HG02571 (cell line): ENCODE measurements around the gene PRDM11.

ENCODE experiments used
- ATAC-seq: cut with Tn5 transposase; IDR thresholded peaks from one replicate; pipeline ENCODE4 v1.9.1; 2021; ENCODE audit warnings: mild to moderate bottlenecking, moderate library complexity; ENCODE audit not compliant: unreplicated experiment

The PRDM11 gene

DNA sequence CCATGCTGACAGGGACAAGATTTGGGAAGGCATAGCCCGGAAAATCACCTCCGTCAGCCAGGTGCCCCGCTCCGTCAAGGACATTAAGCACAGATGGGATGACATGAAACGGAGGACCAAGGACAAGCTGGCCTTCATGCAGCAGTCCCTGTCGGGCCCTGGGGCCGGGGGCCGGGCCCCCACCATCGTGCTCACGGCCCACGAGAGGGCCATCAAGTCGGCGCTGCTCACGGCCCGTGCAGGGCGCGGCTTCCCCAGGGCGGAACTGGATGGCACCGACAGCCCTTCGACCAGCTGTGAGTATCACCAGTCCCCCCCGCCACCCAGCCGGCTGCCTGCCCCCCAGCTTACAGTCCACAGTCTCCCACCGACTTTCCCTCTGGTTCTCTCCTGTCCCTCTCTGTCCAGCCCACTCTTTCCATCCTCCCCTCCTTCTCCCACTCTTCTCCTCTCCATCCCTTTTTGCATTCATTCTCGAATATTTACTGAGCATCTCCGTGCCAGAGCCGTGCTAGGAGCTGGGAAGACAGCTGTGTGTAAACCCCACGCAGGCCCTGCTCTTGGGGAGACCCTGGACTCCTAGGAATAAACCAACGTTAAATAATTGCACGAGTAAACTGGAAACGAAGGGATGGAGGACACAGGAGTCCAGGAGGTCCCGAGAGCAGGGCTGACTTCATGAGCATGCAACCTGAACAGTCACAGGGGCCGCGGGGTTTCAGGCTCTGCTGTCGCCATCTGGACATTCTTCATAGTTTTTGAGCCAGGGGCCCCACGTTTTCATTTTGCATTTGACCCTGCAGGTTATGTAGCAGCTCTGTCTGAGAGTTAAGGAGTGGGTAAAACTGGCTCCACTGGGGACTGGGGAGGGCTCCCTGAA is 62.8 kb downstream of the PRDM11 start:
- no peak for ATAC-seq

GRCh38 chr11:45209891-45210699 is 63.7 kb downstream of the PRDM11 start:
- no peak for ATAC-seq

- no peak for ATAC-seq
These were observed 64.4 kb downstream of the PRDM11 start for GRCh38 chr11:45210846-45211245.

GRCh38 chr11:45211732-45212131 is 65.3 kb downstream of the PRDM11 start:
- no peak for ATAC-seq

DNA sequence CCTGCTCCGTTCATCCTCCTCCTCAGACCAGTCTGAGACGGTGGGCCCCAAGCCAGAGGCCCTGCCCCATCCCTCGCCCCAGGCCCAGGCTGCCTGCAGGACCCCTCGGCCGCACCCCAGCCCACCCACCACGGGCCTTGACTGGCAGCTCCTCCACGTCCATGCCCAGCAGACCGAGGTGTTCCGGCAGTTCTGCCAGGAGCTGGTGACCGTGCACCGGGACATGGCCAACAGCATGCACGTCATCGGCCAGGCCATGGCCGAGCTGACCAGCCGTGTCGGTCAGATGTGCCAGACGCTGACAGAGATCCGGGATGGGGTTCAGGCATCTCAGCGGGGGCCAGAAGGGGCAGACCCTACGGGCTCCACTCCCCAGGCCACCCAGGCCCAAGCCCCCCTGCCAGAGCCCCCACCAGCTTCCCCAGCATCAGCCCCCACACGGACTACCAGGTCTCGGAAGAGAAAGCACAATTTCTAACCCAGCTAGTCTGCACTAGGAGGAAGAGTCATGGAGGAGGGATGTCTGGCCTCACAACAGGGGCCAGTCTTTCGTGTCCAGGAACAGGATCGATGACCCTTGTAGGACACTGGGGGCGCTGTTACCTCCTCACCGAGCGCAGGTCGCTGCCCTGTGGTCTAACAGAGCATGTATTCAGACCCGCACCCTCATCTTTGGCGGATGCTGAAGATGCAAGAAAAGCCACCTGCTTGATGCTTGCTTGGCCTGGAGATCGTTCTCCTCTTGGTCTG is 66.3 kb downstream of the PRDM11 start:
- ATAC-seq = no peak

GRCh38 chr11:45213316-45213665 is 66.9 kb downstream of the PRDM11 start:
- ATAC-seq = no peak

GRCh38 chr11:45213717-45214116 is 67.3 kb downstream of the PRDM11 start:
- ATAC-seq = no peak

DNA sequence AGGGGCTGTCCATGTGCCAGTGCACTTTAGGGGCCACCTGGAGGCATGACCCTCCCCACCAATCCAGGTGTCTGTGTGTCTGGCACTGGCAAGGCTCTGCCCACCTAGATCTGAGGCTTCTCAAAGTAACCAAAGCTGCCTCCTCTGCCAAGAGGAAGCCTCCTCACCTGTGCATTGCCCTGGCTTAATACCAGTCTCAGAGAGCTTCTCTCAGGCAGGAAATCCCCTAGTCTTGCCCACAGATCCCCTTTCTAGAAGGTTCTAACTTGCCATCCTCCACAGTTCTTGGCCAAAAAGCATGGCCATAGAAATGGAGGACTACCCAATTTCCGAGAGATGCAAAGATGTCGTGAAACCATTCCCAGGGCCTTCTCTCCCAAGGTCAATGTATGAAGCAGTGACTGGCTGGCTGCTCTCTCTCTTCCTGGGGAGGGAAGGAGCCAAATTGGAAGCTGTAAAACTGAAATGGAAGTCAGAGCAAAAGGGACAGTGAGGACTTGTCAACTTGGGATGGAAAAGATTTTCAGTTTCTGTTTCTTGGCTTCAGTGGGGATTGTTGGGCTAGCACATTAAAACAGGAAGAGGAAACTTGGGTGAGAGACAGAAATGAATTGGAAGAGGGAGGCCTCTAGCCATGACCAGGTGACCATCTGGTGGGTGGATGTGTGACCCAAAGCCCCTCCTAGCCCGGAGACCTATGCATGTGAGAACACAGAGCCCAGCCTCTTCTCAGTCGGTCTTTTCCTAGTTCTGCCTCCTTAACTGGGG is 68.8 kb downstream of the PRDM11 start:
- no peak for ATAC-seq

DNA sequence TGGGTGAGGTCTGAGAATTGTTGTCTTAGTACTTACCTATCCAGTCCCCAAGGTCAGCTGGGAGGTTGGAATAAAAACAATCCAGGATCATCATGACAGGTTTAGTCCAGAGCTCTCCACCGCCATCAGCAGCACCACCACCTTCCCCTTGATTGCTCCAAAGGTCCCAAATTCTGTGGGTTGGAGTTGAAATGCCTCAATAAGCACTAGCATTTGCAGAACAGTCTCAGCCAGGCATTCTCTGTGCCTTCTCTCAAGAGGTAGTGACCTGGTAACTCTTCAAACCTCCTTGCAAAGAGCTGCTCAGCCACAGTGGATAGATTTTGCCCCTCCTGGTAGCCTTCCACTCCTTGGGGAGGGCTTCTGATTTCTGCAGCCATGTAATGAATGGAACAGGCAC is 69.6 kb downstream of the PRDM11 start:
- no peak for ATAC-seq

- no peak for ATAC-seq
These were observed 70.5 kb downstream of the PRDM11 start for GRCh38 chr11:45216901-45217300.

GRCh38 chr11:45217991-45218390 is 71.6 kb downstream of the PRDM11 start:
- no peak for ATAC-seq

DNA sequence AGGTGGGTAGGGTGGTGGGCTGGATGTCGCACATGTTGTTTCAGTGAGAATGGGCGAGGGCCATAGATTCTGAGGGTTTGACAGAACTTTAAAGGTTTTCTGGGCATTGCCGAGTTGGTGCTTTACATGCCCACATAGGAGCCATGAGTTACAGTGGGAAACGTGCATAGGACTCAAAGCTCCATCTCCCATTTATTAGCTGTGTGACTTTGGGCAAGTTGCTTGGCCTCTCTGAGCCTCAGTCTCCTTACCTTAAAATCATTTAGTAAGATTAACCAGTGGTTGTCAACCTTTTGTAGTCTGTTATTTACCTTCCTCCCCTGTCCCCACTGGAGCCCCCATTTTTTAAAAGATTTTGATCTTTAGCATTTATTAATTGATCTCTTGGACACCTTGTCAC is 72.3 kb downstream of the PRDM11 start:
- no peak for ATAC-seq

DNA sequence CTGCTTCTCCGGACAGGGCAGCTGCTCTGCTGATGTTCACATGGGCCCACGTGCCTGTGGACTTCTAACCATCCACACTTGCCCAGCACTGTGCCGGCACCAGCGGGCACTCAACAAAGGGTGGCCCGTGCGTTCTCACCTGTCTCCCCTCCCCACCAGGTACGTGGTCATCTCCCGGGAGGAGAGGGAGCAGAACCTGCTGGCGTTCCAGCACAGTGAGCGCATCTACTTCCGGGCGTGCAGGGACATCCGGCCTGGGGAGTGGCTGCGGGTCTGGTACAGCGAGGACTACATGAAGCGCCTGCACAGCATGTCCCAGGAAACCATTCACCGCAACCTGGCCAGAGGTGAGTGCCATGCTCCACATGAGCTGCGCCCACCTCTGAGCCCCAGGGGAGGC is 73.0 kb downstream of the PRDM11 start:
- ATAC-seq = no peak

GRCh38 chr11:45223496-45223895 is 77.1 kb downstream of the PRDM11 start:
- ATAC-seq = no peak

DNA sequence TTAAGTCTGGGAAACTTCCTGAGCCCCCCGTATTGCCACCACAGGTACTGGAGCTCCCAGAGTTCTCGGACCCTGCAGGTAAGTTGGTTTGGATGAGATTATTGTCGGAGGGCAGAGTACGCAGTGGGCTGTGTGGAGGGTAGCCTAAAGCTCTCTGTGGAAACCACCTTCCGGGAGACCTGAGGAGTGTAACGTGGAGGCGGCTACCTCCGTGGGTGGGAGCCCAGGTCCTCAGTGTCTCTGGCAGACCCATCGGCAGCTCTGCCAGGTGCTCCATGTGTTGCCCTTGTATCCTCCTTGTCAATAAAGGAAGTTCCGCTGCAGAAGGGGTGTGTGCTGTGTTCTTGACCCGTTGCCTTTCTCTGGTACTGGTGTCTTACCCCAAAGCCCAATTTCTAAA is 78.3 kb downstream of the PRDM11 start:
- ATAC-seq = no peak

GRCh38 chr11:45225277-45225676 is 78.8 kb downstream of the PRDM11 start:
- no peak for ATAC-seq

DNA sequence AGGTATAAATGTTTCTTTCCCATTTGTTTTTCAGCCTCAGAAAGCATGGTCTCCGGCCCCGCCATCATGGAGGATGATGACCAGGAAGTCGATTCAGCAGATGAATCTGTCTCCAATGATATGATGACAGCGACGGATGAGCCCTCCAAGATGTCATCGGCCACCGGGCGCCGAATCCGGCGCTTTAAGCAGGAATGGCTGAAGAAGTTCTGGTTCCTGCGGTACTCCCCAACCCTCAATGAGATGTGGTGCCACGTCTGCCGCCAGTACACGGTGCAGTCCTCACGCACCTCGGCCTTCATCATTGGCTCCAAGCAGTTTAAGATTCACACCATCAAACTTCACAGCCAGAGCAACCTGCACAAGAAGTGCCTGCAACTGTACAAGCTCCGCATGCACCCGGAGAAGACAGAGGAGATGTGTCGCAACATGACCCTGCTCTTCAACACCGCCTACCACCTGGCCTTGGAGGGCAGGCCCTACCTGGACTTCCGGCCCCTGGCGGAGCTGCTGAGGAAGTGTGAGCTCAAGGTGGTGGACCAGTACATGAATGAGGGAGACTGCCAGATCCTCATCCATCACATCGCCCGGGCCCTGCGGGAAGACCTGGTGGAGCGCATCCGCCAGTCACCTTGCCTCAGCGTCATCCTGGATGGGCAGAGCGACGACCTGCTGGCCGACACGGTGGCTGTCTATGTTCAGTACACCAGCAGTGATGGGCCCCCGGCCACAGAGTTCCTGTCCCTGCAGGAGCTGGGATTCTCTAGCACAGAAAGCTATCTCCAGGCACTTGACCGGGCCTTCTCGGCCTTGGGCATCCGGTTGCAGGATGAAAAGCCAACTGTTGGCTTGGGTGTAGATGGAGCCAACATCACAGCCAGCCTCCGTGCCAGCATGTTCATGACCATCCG is 79.8 kb downstream of the PRDM11 start:
- ATAC-seq = no peak

- ATAC-seq = no peak
These were observed 80.5 kb downstream of the PRDM11 start for GRCh38 chr11:45226901-45227300.

- no peak for ATAC-seq
These were observed 81.4 kb downstream of the PRDM11 start for GRCh38 chr11:45227836-45228235.
